ENCODE results near the gene CDC42EP2.
A peak's percentile ranks its signal among the peaks of the same experiment; 100 is the strongest.

The CDC42EP2 gene

GRCh38 chr11:65298131-65298535 lies 16.5 kb upstream of the CDC42EP2 start:
- no peak for DNase-seq

GRCh38 chr11:65298655-65299179 lies 15.9 kb upstream of the CDC42EP2 start:
- no peak for DNase-seq

- no peak for DNase-seq
These were observed 13.9 kb upstream of the CDC42EP2 start for GRCh38 chr11:65300621-65301275.

- DNase-seq: no peak
These were observed 13.0 kb upstream of the CDC42EP2 start for GRCh38 chr11:65301491-65302329.

GRCh38 chr11:65303555-65303954 lies 11.1 kb upstream of the CDC42EP2 start:
- no peak for DNase-seq

- DNase-seq: no peak
These were observed 10.6 kb upstream of the CDC42EP2 start for GRCh38 chr11:65304110-65304509.

- DNase-seq: no peak
These were observed 10.1 kb upstream of the CDC42EP2 start for GRCh38 chr11:65304613-65305012.

GRCh38 chr11:65305501-65306268 lies 9.0 kb upstream of the CDC42EP2 start:
- no peak for DNase-seq

GRCh38 chr11:65307298-65308229 lies 7.1 kb upstream of the CDC42EP2 start:
- no peak for DNase-seq

GRCh38 chr11:65308281-65308891 lies 6.3 kb upstream of the CDC42EP2 start:
- peak; percentile 67 for DNase-seq

- peak; percentile 34 for DNase-seq
These were observed 5.7 kb upstream of the CDC42EP2 start for GRCh38 chr11:65309006-65309405.

GRCh38 chr11:65310215-65310614 lies 4.5 kb upstream of the CDC42EP2 start:
- no peak for DNase-seq

- no peak for DNase-seq
These were observed 3.9 kb upstream of the CDC42EP2 start for GRCh38 chr11:65310736-65311135.

GRCh38 chr11:65311170-65311678 lies 3.4 kb upstream of the CDC42EP2 start:
- DNase-seq: no peak

GRCh38 chr11:65315204-65315865 lies 669 bp downstream of the CDC42EP2 start:
- peak; percentile 72 for DNase-seq

GRCh38 chr11:65315866-65316226 lies 1.2 kb downstream of the CDC42EP2 start:
- no peak for DNase-seq

GRCh38 chr11:65316227-65317024 lies 1.8 kb downstream of the CDC42EP2 start:
- no peak for DNase-seq

- no peak for DNase-seq
These were observed 2.5 kb downstream of the CDC42EP2 start for GRCh38 chr11:65317025-65317786.

- no peak for DNase-seq
These were observed 5.9 kb downstream of the CDC42EP2 start for GRCh38 chr11:65320386-65321075.

Measured in CD4-positive, alpha-beta T cell treated with Interferon gamma for 1 hour (primary cell).